ENCODE data around the gene GRID1. TPM values are rescaled to one million over a fixed set of nuclear protein-coding genes. Genes with fewer than 3 reads are reported as not detected.

Gene GRID1
- total RNA-seq, 1 donor from 2014 or later: 0.22 TPM

DNA sequence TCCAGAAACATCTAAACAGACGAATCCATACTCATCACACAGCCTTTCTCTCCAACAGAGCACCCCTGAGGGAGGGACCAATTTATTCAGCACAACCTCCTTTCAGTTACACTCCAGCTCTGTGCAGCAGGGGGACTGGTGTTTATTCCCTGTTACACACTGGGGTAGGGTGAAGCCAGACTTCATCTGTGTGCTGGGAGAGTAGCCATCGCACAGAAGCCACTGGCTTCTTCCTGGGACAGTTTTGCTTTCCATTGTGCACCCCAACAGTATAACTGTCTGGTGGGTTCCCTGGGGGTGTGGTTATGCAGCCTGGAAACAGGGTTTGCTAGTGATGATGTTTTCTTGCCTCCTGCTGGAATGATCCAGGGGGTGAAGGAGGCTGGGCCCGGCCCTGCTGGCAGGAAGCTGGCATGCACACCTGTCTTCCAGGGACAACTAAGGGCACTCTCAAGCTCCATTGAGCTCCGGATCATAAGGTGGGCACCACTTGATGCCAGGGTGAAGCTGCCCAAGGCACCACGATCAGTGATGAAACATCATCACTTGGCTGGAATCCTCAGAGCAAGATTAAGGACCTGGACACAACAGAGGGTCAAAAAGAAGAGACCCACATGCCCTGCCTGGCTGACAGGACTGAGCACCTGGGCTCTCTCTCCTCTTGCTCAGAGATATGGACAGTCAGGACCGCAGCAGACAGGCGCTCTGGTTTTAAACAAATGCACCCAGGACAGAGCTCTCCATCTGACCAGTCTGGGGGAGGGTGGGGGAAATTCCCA lies 293.2 kb downstream of the GRID1 start:
- TF ChIP-seq, protein P1, sequence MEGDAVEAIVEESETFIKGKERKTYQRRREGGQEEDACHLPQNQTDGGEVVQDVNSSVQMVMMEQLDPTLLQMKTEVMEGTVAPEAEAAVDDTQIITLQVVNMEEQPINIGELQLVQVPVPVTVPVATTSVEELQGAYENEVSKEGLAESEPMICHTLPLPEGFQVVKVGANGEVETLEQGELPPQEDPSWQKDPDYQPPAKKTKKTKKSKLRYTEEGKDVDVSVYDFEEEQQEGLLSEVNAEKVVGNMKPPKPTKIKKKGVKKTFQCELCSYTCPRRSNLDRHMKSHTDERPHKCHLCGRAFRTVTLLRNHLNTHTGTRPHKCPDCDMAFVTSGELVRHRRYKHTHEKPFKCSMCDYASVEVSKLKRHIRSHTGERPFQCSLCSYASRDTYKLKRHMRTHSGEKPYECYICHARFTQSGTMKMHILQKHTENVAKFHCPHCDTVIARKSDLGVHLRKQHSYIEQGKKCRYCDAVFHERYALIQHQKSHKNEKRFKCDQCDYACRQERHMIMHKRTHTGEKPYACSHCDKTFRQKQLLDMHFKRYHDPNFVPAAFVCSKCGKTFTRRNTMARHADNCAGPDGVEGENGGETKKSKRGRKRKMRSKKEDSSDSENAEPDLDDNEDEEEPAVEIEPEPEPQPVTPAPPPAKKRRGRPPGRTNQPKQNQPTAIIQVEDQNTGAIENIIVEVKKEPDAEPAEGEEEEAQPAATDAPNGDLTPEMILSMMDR (IDR thresholded peaks at IDR 0.05; ENCODE audit: unreplicated experiment): no peak
- DNase-seq (ENCODE audit: low spot score, unreplicated experiment): no peak
- H3K27me3 Mint-ChIP-seq: peaks cover 6% of the 10 kb centered on the region
- no peak overlapping the region for H3K4me3 Mint-ChIP-seq (ENCODE audit: low read depth)
- H3K36me3 Mint-ChIP-seq (ENCODE audit: insufficient read depth): no peaks in the 10 kb centered on the region
- no peaks in the 10 kb centered on the region for H3K4me1 Mint-ChIP-seq (ENCODE audit: low read depth)
- H3K9me3 Mint-ChIP-seq (ENCODE audit: low read depth): no peaks in the 10 kb centered on the region
- H3K27ac Mint-ChIP-seq: no peak overlapping the region

DNA sequence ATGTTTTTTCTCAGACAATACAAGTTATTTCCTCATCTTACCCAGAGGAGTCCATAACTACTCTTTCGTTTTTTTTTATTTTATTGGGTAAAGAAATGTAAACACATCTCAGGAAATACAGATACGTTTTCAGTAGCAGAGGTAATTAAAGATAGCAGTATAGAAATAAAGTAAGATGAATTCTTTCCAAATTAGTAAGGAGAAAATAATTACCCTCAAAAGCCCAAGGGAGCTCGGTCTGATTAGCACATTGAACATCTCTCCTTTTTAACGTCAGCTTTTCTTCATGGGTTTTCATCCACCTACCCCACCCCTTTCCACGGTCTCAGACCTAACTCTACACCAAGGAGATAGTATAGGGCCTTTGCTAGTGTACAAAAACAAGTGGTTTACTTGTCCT lies 294.2 kb downstream of the GRID1 start:
- H3K36me3 Mint-ChIP-seq (ENCODE audit: insufficient read depth): no peaks in the 10 kb centered on the region
- no peak overlapping the region for H3K27ac Mint-ChIP-seq
- no peaks in the 10 kb centered on the region for H3K4me1 Mint-ChIP-seq (ENCODE audit: low read depth)
- H3K9me3 Mint-ChIP-seq (ENCODE audit: low read depth): no peaks in the 10 kb centered on the region
- no peak overlapping the region for H3K4me3 Mint-ChIP-seq (ENCODE audit: low read depth)
- TF ChIP-seq, protein P1 (IDR thresholded peaks at IDR 0.05; ENCODE audit: unreplicated experiment): no peak
- peaks cover 6% of the 10 kb centered on the region for H3K27me3 Mint-ChIP-seq
- no peak for DNase-seq (ENCODE audit: low spot score, unreplicated experiment)

DNA sequence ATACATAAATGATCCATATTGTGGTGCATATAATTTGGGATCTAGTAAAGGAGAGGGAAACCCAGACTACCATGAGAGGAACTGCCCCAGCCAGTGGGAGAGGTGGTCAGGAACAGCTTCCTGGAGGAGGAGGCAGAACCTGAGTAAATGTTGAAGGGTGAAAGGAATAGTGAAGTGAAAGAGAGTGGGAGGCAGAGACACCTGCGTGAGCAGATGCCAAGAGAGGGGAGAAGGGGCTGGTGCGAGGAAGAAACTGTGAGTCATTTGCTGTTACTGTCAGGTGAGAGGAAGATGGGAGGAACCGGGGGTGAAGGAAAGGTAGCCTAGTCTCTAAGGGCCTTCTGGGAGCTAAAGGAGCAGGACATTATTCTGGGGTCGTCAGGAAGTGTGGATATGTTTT lies 294.8 kb downstream of the GRID1 start:
- Mint-ChIP-seq H3K4me3 (ENCODE audit: low read depth) (no peak overlapping the region), H3K36me3 (ENCODE audit: insufficient read depth) (no peaks in the 10 kb centered on the region), H3K27me3 (peaks cover 9% of the 10 kb centered on the region), H3K4me1 (ENCODE audit: low read depth) (no peaks in the 10 kb centered on the region), H3K27ac (no peak overlapping the region), H3K9me3 (ENCODE audit: low read depth) (no peaks in the 10 kb centered on the region)
- TF ChIP-seq, protein P1 (IDR thresholded peaks at IDR 0.05; ENCODE audit: unreplicated experiment): no peak
- no peak for DNase-seq (ENCODE audit: low spot score, unreplicated experiment)

DNA sequence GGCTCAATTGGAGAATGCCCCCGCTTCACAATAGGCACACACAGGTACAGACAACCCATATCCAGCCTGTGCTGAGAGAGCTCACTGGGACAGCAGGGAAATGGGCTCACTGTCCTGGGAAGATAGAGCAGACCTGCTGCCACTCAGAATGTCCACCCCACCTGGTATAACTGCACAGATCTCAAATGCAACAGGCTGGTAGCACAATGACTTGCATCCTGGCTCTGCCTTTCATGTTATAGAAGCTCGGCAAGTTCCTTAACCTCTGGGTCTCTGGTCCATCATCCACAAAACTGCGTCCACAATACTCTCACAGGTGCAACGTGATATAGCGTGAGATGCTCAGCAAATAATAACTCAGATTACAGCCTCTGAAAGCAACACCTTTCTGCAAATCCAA lies 295.4 kb downstream of the GRID1 start:
- DNase-seq (ENCODE audit: low spot score, unreplicated experiment): no peak
- H3K4me1 Mint-ChIP-seq (ENCODE audit: low read depth): no peaks in the 10 kb centered on the region
- peaks cover 9% of the 10 kb centered on the region for H3K27me3 Mint-ChIP-seq
- TF ChIP-seq, protein P1 (IDR thresholded peaks at IDR 0.05; ENCODE audit: unreplicated experiment): no peak
- no peak overlapping the region for H3K27ac Mint-ChIP-seq
- H3K4me3 Mint-ChIP-seq (ENCODE audit: low read depth): no peak overlapping the region
- no peaks in the 10 kb centered on the region for H3K36me3 Mint-ChIP-seq (ENCODE audit: insufficient read depth)
- H3K9me3 Mint-ChIP-seq (ENCODE audit: low read depth): no peaks in the 10 kb centered on the region

DNA sequence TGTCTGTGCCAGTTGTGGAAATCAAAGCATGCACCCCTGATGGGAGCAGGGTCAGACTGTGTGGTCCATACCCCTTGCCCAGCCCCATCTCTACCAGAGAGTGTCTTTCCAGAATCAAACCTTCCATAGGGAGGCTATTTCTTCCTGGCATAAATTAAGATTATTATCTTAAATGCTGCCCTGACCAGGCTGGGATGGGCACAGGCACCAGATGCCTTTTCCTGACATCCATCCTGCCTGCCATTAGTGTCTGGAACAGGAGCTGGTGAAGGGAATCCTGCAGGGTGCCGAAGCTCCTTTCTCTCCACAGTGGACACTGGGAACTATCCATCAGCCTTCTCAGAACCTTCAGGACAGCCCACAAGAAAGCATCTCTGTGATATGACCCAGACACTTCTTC lies 296.3 kb downstream of the GRID1 start:
- H3K9me3 Mint-ChIP-seq (ENCODE audit: low read depth): no peaks in the 10 kb centered on the region
- DNase-seq (ENCODE audit: low spot score, unreplicated experiment): no peak
- TF ChIP-seq, protein P1 (IDR thresholded peaks at IDR 0.05; ENCODE audit: unreplicated experiment): no peak

More for the DNA sequence above, 296.3 kb downstream of the GRID1 start:
- H3K4me3 Mint-ChIP-seq (ENCODE audit: low read depth): no peak overlapping the region
- H3K27me3 Mint-ChIP-seq: peaks cover 13% of the 10 kb centered on the region
- H3K4me1 Mint-ChIP-seq (ENCODE audit: low read depth): no peaks in the 10 kb centered on the region
- H3K27ac Mint-ChIP-seq: no peak overlapping the region
- no peaks in the 10 kb centered on the region for H3K36me3 Mint-ChIP-seq (ENCODE audit: insufficient read depth)

Measured in progenitor cell of endocrine pancreas (in vitro differentiated cells).